Upper lobe of left lung (tissue), 4 donors: ENCODE data around the gene OSBPL3.

Source experiments
- CTCF ChIP-seq, 6 experiments: fragments of 450-650 bp in 4 of 6; fragments of 200-600 bp in 2 of 6; sonication (generic) in 2 of 6; IDR thresholded peaks; one replicate each; pipeline ENCODE4 v1.5.1; 2016 to 2019; ENCODE audit warnings: antibody characterized with exemption in 6 of 6
- EP300 ChIP-seq, 4 donors: sonication (generic); formaldehyde crosslinking; IDR thresholded peaks; one replicate each; pipeline ENCODE4 v1.5.1; 2017; ENCODE audit warnings: antibody characterized with exemption in 4 of 4, control low read depth in 2 of 4
- POLR2AphosphoS5 ChIP-seq, 2 donors: sonication (generic); formaldehyde crosslinking; IDR thresholded peaks; one replicate each; pipeline ENCODE4 v1.5.1; 2017; ENCODE audit warnings: antibody characterized with exemption in 2 of 2

GRCh38 chr7:24835643-24836042, 144.3 kb downstream of the OSBPL3 start:
- TF ChIP-seq CTCF (IDR thresholded peaks at IDR 0.05) (no peak), EP300 (IDR thresholded peaks at IDR 0.05) (no peak), POLR2AphosphoS5 (IDR thresholded peaks at IDR 0.05) (no peak)
